GM19035 (cell line): ENCODE data around the gene PSMD4.
"Not testable (repeated sequence)": the region's sequence is repeated elsewhere in the genome, so short reads cannot be mapped to it uniquely, and the experiment has no call there.

Source experiments
- ATAC-seq: cut with Tn5 transposase; IDR thresholded peaks from one replicate; pipeline ENCODE4 v1.9.1; 2021; ENCODE audit not compliant: unreplicated experiment

PSMD4 gene

DNA sequence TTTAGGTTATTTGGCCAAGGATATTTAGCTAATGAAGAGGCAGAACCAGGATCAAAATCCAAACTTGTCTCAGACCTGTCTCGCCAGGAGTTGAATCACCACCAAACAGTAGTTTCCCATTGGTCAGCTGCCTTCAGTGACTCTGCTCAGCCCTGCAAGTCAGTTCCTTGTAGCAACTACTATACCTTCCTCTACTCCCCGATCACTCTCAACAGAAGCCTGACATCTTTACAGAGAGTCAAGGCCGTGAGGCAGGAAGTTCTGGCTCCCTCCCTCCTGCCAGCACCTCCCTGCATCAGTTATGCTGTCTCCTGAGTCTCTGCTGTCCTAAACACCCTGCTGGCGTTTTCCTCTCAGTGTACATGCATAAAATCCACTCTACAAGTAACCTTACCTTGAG is 13.2 kb downstream of the PSMD4 start:
- ATAC-seq, result no peak

DNA sequence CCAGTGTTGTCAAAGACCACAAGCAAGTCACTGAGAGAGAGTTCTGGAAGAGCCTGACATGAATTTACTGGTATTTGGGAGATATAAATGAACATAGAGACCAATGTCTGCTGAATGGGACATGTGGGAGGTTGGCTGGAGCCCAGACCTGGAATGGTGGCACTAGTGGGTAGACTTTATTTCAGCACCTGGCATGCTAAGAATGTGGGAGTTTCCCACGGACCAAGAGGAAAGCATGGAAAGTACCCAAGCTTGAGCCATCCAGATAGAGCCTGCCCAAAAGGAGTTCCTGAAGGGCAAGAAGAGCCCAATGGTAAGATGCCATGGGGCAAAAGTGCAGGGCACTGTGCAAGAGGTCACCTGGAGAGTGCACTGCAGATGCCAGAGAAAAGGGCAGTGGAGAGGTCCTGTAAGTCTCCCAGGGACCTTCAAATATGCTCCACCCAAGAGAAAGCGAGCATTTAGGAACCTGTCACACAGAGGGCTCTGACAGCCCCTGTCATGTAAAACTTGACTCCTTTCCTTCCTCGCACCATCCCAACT is 19.5 kb downstream of the PSMD4 start:
- no peak for ATAC-seq

DNA sequence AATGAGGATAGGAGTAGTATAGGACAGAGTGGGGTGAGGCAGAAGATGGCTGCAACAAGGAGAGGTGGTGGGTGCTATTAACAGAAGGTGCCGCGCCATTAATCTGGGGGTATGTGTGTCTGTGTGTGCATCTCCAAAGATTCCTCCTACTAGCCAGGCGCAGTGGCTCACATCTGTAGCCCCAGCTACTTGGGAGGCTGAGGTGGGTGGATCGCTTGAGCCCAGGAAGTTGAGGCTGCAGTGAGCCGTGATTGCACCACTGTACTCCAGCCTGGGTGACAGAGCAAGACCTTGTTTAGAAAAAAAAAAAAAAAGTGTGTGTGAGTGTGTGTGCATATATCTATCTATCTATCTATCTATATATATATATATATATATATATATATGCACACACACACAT is 20.8 kb downstream of the PSMD4 start:
- ATAC-seq, result not testable (repeated sequence)

DNA sequence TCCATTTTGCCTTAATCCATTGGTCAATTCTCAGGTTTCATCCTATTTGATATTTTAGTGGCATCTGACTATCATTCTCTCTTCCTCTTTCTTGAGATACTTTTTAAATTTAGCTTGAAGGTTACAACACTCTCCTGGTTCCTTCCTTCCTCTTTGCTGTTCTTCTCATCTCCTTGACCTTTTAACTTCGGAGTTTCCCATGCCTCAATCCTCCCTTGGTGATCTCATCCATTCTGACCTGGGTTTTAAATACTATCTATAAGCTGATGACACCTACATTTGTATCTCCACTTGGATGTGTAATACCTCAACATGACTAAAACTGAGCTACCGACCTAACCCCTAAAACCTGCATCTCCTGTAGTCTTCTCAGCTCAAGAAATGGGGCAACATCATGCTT is 22.7 kb downstream of the PSMD4 start:
- ATAC-seq, result no peak

DNA sequence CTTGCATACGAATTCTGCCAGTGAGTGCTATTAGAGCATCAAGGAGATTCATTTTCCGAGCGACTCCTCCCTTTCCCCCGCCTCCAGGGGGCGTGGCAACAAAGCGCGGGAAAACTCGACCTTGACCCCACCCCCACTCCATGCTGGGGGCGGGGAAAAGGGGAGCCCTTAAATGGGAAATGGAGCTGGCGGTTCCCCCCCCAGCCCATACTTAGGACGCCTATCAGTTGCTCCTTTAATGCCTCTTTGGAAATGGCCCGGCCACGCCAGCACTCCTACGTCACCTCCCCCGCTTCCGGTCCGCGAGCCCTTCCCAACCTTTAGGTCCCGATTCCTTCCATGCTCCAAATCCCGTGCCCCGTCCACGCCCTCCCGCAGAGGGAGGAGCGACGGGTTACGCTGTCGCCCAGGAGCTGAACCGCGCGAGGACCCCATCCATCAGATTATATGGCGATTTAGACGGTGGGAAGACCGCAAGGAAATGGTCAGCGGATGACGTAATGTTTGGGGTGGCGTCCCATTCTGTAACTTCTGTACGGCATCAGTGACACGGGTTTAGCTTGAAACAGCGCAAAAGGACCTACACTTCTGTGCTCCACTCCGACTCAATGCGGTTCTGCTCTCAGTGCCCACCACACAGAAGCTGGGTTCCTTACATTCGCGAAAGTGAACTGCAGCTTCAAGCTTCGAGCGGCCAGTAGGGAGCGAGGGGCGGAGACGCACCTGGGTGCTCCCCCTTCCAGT is 26.9 kb downstream of the PSMD4 start:
- ATAC-seq, result peak; percentile 40

DNA sequence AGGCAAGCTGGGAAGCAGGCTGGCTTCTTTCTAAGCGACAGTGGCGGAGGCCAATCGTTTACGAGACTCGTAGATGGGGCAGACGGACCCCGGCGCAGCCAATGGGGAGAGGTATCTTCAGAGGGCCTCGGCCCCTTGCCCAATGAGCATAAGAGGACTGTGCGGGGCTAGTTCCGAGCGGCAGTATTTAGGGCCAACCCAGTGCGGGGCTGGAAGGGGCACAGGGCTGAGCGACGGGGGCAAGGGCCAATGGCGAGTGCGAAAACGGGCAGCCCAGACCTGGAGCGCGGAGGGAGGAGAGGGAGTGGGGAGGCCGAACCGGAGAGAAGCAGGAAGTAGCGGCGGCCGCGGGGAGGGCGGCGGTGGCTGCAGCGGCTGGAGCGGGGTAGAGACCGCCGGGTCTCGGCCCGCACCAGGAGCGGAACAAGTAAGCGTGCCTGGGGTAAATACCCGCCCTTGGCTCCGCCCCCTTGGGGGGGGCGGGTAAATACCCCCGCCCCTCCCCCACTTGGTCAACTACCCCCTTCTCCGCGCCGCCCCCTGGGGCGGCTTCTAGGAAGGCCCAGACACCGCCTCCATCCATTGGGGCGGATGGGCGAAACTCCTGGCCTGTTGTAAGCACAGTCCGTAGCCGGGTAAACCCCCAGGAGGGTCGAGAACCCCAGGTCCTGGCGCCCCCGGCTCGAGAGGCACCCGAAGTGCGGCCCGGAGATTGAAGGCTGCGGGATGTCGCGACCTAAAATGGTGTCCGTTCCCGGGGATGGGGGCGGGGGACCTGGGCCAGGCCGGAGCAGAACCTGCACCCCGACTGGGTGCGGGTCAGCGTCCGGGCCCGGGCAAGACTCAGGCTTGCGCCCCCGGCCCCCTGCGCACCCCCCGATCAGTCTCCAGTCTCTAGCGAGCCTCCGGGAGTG is 27.7 kb downstream of the PSMD4 start, which contains the start of gene ZNF687:
Gene ZNF687 (plus strand): TSS at position 331 of the 914 bp plus-strand sequence. CDS start 3,993 bp downstream, outside the sequence.
- peak; percentile 84 for ATAC-seq

DNA sequence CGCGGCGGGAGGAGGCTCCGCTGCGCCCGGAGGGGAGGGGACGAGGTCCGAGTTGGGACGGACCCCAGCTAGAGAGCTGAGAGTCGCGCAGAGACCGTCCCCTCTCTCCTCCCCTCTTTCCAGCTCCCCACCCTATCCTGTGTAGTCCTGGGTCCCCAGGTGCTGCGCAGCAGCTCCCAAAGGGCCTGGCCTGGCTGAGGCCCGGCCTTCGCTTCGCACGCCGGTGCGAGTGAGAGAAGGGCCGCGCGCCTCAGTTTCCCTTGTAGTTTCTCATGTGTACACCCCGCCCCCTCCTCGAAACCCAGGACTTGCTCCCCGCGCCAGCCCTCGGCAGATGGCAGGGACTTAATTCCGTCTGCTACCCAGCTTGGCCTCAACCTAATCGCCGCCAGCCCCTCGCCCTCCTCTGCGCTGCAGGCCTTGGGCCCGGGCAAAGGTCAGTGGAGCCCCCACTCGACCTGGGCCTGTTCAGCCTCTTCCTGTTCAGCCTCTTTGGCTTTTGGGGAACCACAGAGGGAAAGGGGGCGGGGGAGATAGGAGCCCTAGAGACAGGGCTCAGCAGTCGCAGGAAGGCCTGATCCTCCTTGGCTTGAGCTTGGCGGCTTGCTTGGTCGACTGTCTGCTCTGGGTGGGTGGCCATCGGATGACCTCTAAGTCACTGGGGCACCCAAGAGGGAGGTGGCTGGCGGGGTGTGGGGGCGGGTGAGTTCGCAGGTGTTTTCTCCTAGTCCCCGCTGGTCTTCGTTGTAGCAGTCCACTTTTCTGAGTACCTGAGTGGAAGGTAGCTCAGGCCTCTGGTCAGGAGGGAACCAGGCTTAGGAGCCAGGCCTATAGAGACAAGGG is 28.6 kb downstream of the PSMD4 start:
- ATAC-seq, result no peak

DNA sequence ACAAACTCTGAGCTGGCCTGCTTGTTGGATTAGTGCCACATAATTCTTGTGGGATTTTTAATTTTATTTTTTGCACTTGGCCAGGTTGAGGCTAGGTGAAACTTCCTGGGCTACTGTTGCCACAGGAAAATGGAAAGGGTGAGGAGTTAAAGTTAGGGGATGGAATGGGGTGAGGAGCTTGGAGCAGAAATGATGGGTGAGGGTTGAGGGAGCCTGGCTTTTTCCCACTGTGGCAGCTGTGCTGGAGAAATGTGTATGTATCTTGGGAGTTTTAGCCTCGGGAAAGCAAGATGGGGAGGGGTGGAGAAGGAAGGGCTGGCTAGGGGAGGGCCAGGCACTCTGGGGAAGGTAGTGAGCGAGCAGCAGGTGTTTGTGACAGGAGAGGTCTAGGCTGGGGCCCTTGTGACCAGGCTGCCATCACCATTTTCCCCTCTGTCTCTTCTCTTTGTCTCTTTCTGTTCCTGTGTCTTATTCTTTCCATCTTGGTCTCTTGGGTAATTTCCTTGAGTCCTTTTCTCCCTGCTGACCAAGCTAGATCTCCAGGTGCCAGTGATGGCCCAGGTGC is 29.6 kb downstream of the PSMD4 start:
- ATAC-seq, result no peak

DNA sequence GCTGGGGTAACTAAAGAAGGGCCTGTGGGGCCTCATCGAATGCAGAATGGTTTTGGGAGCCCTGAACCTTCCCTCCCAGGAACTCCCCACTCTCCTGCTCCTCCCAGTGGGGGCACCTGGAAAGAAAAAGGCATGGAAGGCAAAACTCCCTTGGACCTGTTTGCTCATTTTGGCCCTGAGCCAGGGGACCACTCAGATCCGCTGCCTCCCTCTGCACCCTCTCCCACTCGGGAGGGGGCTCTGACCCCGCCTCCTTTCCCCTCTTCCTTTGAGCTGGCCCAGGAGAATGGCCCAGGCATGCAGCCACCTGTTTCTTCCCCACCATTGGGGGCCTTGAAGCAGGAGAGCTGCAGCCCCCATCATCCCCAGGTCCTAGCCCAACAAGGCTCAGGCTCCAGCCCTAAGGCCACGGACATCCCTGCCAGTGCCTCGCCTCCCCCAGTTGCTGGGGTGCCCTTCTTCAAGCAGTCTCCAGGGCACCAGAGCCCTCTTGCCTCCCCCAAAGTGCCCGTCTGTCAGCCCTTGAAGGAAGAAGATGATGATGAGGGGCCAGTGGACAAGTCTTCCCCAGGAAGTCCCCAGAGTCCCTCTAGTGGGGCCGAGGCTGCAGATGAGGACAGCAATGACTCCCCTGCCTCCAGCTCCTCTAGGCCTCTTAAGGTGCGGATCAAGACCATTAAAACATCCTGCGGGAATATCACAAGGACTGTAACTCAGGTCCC is 32.2 kb downstream of the PSMD4 start:
- no peak for ATAC-seq

DNA sequence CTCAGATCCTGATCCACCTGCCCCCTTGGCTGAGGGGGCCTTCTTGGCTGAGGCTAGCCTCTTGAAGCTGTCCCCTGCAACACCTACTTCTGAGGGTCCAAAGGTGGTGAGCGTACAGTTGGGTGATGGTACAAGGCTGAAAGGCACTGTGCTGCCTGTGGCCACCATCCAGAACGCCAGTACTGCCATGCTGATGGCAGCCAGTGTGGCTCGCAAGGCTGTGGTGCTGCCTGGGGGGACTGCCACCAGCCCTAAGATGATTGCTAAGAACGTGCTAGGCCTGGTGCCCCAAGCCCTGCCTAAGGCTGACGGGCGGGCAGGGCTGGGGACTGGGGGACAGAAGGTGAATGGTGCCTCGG is 32.8 kb downstream of the PSMD4 start:
- no peak for ATAC-seq

DNA sequence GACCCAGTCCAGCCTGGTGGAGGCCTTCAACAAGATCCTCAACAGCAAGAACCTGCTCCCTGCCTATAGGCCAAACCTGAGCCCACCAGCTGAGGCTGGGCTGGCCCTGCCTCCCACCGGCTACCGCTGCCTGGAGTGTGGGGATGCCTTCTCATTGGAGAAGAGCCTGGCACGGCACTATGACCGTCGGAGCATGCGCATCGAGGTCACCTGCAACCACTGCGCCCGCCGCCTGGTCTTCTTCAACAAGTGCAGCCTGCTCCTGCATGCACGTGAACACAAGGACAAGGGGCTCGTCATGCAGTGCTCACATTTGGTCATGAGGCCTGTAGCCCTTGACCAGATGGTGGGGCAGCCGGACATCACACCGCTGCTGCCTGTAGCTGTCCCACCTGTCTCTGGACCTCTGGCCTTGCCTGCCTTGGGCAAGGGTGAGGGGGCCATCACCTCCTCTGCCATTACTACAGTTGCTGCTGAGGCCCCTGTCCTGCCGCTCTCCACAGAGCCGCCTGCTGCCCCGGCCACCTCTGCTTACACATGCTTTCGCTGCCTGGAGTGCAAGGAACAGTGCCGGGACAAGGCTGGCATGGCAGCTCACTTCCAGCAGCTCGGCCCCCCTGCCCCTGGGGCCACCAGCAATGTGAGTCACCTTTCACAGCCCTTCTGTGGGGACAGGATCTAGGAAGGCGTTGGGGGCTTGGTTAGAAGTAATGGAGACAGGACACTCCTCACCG is 33.4 kb downstream of the PSMD4 start:
- no peak for ATAC-seq

DNA sequence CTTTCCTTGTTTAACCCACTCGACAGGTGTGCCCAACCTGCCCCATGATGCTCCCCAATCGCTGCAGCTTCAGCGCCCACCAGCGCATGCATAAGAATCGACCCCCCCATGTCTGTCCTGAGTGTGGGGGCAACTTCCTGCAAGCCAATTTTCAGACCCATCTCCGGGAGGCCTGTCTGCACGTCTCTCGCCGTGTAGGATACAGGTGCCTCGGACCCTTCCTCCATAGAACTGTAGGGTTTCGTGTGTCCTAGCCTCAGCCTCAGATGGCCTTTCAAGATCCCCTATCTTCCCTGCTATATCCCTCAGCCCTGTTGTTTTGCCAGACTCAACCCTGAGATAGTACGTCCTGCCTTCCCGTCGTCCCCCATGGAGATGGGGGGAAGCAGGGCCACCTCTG is 34.0 kb downstream of the PSMD4 start:
- no peak for ATAC-seq

DNA sequence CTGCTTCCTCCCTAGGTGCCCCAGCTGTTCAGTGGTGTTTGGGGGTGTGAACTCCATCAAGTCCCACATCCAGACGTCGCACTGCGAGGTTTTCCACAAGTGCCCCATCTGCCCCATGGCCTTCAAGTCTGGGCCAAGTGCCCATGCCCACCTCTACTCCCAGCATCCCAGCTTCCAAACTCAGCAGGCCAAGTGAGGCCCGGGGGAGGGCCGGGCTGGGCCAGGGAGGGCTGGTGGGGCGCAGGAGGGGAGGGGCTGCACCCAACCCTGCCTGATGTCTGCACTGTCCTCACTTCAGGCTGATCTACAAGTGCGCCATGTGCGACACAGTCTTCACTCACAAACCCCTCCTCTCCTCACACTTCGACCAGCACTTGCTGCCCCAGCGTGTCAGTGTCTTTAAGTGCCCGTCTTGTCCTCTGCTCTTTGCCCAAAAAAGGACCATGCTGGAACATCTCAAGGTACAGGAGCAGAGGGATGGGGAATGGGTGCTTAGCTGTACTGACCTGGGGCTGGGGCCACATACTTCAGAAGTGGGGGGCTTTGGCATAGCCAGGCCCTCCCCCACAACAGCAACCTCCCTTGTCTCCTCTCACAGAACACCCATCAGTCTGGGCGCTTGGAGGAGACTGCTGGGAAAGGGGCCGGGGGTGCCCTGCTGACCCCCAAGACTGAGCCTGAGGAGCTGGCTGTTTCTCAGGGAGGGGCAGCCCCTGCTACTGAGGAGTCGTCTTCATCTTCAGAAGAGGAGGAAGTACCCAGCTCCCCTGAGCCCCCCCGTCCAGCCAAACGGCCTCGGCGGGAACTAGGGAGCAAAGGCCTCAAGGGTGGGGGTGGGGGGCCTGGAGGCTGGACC is 34.8 kb downstream of the PSMD4 start:
- ATAC-seq, result no peak

DNA sequence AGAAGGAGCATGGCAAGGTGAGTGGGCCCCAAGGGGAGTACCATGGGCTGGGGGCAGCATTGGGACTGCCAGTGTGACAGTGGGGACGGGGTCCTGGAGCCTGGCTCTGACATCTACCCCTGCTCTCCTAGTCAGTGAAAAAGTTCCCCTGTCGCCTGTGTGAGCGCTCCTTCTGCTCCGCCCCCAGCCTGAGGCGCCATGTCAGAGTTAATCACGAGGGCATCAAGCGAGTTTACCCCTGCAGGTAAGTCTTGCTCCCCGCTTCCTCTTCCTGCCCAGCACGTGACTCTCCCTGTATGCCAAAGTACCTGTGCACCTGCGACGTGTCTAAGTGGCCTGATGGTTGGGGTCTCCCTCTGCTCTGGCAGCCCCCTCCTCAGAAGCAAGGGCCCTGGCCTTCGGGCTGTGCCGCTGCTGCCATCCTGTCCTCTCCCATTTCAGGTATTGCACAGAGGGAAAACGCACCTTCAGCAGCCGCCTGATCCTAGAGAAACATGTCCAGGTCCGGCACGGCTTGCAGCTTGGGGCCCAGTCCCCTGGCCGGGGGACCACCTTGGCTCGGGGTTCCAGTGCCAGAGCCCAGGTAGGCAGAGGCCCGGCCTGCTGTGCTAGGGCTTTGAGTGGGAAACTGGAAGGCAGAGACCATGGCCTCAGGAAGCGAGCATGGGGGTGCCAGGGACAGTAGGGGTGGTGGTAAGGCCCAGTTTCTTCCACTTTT is 35.6 kb downstream of the PSMD4 start:
- no peak for ATAC-seq

DNA sequence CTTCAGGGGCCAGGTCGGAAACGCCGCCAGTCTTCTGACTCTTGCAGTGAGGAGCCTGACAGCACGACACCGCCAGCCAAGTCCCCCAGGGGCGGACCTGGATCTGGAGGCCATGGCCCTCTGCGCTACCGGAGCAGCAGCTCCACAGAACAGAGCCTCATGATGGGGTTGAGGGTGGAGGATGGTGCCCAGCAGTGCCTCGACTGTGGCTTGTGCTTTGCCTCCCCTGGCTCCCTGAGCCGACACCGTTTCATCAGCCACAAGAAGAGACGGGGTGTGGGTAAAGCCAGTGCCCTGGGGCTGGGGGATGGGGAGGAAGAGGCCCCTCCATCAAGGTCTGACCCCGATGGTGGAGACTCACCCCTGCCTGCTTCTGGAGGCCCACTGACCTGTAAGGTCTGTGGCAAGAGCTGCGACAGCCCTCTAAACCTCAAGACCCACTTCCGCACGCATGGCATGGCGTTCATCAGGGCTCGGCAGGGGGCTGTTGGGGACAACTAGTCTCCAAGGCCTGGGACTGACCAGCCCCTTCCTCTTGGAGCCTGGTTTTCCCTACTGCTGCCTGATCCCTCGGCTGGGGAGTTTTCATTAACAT is 36.3 kb downstream of the PSMD4 start:
- no peak for ATAC-seq

DNA sequence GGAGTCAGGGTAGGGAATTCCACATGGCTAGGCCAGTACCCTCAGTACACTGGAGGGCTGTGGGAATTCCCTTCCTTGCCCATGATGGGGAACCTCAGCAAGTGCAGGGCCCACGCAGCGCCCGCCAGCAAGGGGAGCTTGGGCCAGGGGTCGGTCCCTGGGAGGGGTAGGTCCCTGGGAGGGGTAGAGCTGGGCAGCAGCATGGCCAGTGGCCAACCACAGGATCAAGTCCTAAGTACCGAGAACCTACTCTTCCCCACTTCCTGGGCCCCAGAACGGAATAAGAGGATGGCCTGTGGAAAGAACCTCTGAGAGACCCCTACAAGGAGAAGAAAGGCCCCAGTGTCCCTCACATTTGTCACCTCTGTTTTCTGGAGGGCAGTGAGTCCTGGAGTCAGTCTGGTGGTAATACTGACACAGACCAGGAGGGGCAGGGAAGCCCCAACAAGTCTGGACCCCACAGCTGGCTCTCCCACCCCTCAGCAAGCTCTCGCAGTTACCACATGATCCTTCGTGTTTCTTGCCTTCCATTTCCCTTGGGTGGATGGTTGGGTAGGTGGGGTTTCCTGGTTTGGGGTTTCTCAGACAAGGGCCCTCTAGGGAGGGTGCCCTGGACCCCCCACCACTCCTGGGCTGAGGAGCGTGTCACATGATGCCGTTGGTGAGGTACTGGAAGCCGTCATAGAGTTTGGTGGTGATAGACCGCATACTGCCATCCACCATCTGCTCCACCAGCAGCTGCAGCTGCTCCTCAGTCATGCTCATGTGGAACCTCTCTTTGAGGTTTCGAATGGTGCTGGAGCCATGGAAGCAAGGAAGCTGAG is 37.9 kb downstream of the PSMD4 start:
- no peak for ATAC-seq

DNA sequence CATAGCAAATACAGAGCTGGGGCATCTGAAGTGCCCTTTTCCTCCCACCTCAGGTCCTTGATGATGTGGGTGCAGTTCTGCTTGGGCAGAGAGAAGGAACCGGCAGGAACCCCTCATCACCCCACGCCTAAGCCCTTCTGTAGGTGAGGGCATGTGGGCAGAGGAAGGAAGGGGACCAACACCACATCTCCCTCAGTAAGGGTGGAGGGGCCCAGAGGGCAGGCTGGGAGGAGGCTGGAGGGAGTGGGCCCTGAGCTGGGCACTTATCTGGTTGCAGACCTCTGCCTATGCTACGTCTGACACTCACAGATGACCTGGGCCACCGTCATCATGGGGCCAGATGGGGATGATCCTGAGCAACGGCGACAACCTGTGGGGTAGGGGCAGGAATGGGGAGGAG is 38.6 kb downstream of the PSMD4 start:
- ATAC-seq, result no peak
